Activated T-cell treated with anti-CD3 and anti-CD28 coated beads, Interleukin-2, amount 50 U/mL, for 4 hours (primary cell): ENCODE data around the gene TYRP1. TPM values are rescaled to one million over a fixed set of nuclear protein-coding genes. Genes with fewer than 3 reads are reported as not detected.

Source experiments
- ATAC-seq, 2 donors: fragments of 200-7000 bp; cut with Tn5 transposase; one replicate each; pipeline ENCODE4 v1.10.0; 2021
- DNase-seq: peaks from one replicate; pipeline ENCODE4 v3.0.0-alpha.2; 2020
- H3K27me3 Mint-ChIP-seq: one replicate; pipeline ENCODE4 v1.8.0; 2021; ENCODE audit warnings: low read depth, mixed read lengths
- H3K36me3 Mint-ChIP-seq: one replicate; pipeline ENCODE4 v1.8.0; 2022; ENCODE audit warnings: mixed read lengths; ENCODE audit not compliant: insufficient read depth
- H3K4me1 Mint-ChIP-seq: one replicate; pipeline ENCODE4 v1.8.0; 2021; ENCODE audit warnings: low read depth, mixed read lengths
- H3K4me3 Mint-ChIP-seq: one replicate; pipeline ENCODE4 v1.8.0; 2021; ENCODE audit warnings: mild to moderate bottlenecking, moderate library complexity, mixed read lengths
- H3K9me3 Mint-ChIP-seq: one replicate; pipeline ENCODE4 v1.8.0; 2021; ENCODE audit warnings: mixed read lengths
- total RNA-seq, 3 donors: library from RNA; stranded (reverse); gene quantifications; one replicate each; pipeline ENCODE4 v1.2.1, GENCODE V29; 2021

The TYRP1 gene, protein sequence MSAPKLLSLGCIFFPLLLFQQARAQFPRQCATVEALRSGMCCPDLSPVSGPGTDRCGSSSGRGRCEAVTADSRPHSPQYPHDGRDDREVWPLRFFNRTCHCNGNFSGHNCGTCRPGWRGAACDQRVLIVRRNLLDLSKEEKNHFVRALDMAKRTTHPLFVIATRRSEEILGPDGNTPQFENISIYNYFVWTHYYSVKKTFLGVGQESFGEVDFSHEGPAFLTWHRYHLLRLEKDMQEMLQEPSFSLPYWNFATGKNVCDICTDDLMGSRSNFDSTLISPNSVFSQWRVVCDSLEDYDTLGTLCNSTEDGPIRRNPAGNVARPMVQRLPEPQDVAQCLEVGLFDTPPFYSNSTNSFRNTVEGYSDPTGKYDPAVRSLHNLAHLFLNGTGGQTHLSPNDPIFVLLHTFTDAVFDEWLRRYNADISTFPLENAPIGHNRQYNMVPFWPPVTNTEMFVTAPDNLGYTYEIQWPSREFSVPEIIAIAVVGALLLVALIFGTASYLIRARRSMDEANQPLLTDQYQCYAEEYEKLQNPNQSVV
- not detected for total RNA-seq

DNA sequence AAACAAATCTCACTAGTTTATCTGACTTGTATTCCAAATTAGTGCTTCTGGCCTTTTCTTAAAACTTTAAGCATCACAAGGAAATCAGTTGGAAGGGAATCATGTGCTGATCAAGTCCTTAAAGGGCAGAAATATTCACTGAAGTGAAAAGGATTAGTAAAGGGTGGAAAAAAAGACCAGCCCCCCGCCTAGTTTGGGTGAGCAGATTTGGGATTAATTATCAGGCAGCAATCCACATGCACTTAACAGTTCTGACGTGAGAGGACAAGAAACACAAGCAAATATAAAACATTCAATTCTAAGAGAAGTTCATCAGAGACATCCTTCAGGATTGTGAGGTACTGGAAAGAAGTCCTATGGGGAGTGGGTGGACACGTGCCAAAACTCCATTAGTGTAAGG lies at the start of gene TYRP1:
TSS of gene TYRP1 (plus strand) at position 245 of the 400 bp plus-strand sequence. CDS start 612 bp downstream, outside the sequence.
- H3K4me3 Mint-ChIP-seq: no peak within 1 kb of the TSS
- H3K9me3 Mint-ChIP-seq: peaks cover 15% of the 10 kb centered on the region
- H3K4me1 Mint-ChIP-seq: no peaks in the 10 kb centered on the region
- DNase-seq: no peak
- no peaks in the 10 kb centered on the region for H3K27me3 Mint-ChIP-seq
- H3K36me3 Mint-ChIP-seq: no peaks in the 10 kb centered on the region
- ATAC-seq: no peak

DNA sequence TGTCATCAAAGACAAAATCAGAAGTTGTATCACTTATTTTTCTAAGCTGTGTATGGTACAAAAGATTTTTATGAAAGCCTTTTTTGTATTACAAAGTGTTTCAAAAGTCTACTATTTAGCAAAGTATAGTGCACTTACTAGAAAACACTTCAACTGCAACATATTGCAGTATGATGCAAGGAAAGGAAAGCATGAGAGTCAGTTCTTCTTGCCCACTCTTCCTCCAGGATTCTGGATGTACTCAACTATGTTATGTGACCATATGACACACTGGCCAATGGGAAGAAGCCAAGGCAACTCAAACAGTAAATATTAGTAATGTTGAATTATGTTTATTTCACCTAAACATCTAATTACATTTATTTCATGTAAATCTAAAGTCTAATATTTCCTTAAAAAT lies 49.5 kb upstream of the TYRP1 start:
- H3K36me3 Mint-ChIP-seq: no peaks in the 10 kb centered on the region
- ATAC-seq (no peak), DNase-seq (no peak)
- H3K4me3 Mint-ChIP-seq: no peak overlapping the region
- peaks cover 21% of the 10 kb centered on the region for H3K9me3 Mint-ChIP-seq
- H3K4me1 Mint-ChIP-seq: no peaks in the 10 kb centered on the region
- no peaks in the 10 kb centered on the region for H3K27me3 Mint-ChIP-seq

DNA sequence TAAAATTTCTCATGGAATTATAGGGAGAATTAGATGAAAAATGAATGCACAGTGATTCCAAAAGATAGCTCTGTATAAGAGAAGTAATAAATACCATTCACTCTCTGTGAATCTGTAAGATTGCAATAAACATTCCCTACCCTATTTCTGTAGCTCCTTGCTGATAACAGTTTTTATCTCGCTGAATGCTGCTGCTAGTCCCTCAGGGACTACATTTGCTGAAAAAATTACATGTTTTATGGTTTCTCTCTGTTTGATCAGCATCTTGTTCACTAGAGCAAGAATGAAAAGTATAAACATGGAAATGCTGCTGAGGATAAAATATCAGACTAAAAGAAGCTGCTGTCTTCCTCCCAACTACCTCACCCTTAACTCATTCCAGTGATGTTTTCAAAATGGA lies 44.3 kb upstream of the TYRP1 start:
- H3K36me3 Mint-ChIP-seq: no peaks in the 10 kb centered on the region
- no peaks in the 10 kb centered on the region for H3K27me3 Mint-ChIP-seq
- no peak overlapping the region for H3K4me3 Mint-ChIP-seq
- peaks cover 11% of the 10 kb centered on the region for H3K9me3 Mint-ChIP-seq
- no peak for DNase-seq
- no peak for ATAC-seq
- H3K4me1 Mint-ChIP-seq: no peaks in the 10 kb centered on the region

DNA sequence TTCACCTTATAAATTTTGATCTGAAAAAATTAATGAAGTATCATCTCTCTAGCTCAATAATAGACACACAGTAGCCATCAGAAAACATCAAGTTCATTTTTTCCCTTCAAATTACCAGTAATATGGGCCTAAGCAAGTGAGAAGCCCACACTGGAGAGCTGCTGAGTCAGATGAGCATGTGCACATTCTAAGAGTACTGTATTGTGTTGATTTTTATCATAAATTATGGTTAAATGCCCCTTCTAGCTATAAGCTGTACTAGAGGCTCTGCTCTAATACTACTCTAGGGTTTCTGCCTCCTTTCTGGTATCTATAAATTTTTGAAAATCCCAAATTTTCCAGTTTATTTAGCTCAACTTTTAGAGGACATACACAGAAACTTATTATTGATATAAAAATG lies 42.1 kb upstream of the TYRP1 start:
- Mint-ChIP-seq H3K36me3 (no peaks in the 10 kb centered on the region), H3K4me1 (no peaks in the 10 kb centered on the region), H3K4me3 (no peak overlapping the region), H3K9me3 (peaks cover 14% of the 10 kb centered on the region), H3K27me3 (no peaks in the 10 kb centered on the region)
- ATAC-seq (no peak), DNase-seq (no peak)

DNA sequence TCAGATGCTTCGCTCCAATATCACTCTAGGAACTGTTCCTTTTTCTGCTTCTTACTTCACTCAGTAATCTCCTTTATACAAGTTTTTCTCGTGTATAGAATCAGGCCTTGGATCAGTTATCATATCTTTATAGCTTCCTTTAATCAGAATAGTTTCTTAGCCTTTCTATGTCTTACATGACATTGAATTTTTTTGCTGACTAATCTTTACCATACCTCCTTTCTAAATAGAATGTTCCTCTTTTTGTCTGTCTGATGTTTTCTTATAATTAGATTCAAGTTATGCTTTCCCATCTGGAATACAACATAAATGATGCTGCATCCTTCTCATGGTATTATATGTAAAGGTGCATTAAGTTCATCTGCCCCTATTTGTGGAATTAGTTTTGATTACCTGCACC lies 40.2 kb upstream of the TYRP1 start:
- H3K27me3 Mint-ChIP-seq: no peaks in the 10 kb centered on the region
- H3K4me1 Mint-ChIP-seq: no peaks in the 10 kb centered on the region
- no peaks in the 10 kb centered on the region for H3K36me3 Mint-ChIP-seq
- no peak overlapping the region for H3K4me3 Mint-ChIP-seq
- DNase-seq (no peak), ATAC-seq (no peak)
- H3K9me3 Mint-ChIP-seq: peaks cover 6% of the 10 kb centered on the region

DNA sequence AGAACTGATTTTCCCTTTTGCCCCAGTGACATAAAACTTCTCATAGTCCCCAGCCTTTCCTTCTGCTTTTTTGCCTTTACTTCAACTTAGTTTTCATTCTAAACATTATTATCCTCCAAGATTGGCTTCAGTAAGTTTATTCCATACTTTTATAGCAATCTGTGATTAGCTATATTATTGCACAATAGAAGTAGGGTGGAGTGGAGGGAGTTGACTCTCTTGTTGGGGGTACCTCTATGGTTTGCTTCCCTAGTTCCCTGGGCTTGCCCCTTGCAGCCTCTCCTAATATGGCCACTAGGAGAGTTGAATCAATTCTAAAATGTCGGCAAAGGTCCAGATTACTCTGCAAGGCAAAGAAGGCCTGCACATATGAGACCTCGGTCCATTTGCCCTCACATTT lies 36.4 kb upstream of the TYRP1 start:
- ATAC-seq: no peak
- Mint-ChIP-seq H3K36me3 (no peaks in the 10 kb centered on the region), H3K9me3 (peaks cover 22% of the 10 kb centered on the region), H3K4me3 (no peak overlapping the region), H3K27me3 (no peaks in the 10 kb centered on the region), H3K4me1 (no peaks in the 10 kb centered on the region)
- DNase-seq: no peak

DNA sequence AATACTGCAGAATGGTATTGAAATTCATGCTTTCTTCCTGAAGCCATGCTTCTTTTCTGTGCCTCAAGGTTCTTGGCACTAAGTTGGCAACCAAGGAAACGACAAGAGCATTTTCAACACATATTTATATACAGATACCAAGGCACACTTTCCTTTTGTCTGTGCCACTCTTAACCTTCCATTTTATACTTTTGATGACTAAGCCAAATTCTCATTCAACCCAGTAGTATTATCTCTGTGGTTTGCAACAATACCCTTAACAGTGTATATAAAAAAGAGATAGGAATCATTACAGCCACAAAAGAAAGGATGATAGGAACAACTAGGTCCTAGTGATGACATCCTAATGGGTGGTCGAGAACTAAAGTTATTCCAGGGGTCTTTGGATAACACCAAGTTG lies 36.0 kb upstream of the TYRP1 start:
- H3K4me1 Mint-ChIP-seq: no peaks in the 10 kb centered on the region
- no peak overlapping the region for H3K4me3 Mint-ChIP-seq

DNA sequence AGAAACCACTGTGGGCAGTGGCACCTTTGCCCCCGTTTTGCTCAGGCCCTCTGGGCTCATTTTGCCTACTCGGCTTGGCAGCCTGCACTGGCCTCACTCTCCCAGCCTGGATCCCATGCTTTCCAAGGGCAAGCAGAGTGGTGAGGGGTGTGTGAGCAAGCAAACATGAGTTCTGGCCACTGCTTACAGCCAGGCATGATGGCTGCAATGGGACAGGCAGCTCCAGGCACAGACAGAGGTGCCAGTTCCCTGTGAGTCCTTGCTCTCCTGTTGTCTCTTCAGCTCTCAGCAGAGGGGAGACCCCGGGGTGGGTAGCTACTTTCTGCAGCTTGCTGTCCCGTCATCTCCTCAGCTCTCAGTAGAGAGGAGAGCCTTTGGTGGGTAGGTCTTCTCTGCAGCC lies 35.2 kb upstream of the TYRP1 start:
- Mint-ChIP-seq H3K27me3 (no peaks in the 10 kb centered on the region), H3K4me3 (no peak overlapping the region), H3K4me1 (no peaks in the 10 kb centered on the region), H3K36me3 (no peaks in the 10 kb centered on the region), H3K9me3 (peaks cover 26% of the 10 kb centered on the region)
- no peak for ATAC-seq
- no peak for DNase-seq

More for the DNA sequence above, 36.0 kb upstream of the TYRP1 start:
- Mint-ChIP-seq H3K9me3 (peaks cover 22% of the 10 kb centered on the region), H3K36me3 (no peaks in the 10 kb centered on the region), H3K27me3 (no peaks in the 10 kb centered on the region)
- no peak for ATAC-seq
- no peak for DNase-seq

DNA sequence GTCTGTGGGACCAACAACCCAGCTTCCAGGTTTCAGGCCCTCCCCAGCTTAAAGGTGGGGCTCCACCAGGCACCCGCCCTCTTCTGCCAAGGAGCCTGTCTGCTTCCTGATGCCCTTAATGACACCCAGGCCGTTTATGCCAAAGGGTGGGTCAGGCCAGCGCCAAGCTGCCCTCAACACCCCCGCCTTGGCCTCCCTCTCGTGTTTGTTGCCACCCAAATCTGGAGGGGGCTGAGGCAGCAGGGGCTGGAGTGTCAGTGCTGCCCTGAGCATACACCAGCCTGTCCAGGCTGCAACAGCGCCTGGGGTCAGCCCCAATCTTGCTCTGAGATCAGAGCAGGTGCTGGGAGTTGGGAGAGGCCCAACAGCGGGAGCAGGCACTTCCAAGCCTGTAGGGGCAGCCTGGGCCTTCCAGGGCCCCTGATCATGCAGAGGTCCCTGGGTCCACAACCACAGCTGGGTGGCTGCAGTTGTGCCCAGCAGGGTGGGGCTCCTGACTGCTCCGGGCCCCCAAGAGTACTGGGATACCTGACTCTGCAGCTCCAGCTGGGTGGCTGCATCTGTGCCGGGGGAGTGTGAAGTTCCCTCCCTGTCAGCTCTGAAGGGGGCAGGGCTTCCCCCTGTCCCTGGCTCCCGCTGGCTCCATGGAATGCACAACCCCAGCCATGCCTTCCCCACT lies 34.5 kb upstream of the TYRP1 start:
- H3K9me3 Mint-ChIP-seq: peaks cover 32% of the 10 kb centered on the region
- no peaks in the 10 kb centered on the region for H3K36me3 Mint-ChIP-seq
- no peaks in the 10 kb centered on the region for H3K4me1 Mint-ChIP-seq
- H3K4me3 Mint-ChIP-seq: no peak overlapping the region
- DNase-seq (no peak), ATAC-seq (no peak)
- no peaks in the 10 kb centered on the region for H3K27me3 Mint-ChIP-seq

DNA sequence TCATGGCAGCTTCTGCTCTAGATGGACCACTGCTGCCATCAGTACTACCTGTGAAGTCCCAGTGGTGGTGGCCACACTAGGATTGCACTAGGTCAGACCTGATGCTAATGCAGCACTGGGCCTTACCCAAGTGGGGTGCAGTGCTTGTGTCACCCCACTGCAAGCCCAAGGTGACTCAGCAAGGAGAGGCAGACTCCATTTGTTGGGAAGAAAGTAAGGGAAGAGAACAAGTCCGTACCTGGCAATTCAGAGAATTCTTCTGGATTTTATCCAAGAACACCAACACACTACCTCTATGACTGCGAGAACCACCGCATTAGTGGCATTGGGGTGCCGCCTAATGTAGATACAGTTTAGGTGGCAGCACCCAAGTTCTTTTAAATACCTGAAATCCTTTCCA lies 34.0 kb upstream of the TYRP1 start:
- ATAC-seq: no peak

DNA sequence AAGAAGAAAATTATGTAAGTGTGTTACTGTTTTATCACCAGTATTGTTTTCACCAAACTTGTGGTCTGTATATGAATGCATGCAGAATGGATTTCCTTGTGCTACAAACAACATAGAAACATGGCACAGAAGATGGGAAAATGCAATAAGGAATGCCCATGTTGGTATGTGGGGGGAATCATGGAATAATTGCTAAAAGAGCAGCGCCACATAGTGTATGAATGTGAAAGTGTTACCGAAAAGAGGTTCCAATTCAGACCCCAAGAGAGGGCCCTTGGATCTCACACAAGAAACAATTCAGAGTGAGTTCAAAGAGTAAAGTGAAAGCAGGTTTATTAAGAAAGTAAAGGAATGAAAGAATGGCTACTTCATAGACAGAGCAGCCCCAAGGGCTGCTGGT lies 26.4 kb upstream of the TYRP1 start:
- Mint-ChIP-seq H3K27me3 (no peaks in the 10 kb centered on the region), H3K4me1 (no peaks in the 10 kb centered on the region), H3K4me3 (no peak overlapping the region), H3K9me3 (peaks cover 27% of the 10 kb centered on the region), H3K36me3 (no peaks in the 10 kb centered on the region)
- DNase-seq: no peak
- no peak for ATAC-seq

More for the DNA sequence above, 34.0 kb upstream of the TYRP1 start:
- no peaks in the 10 kb centered on the region for H3K27me3 Mint-ChIP-seq
- peaks cover 37% of the 10 kb centered on the region for H3K9me3 Mint-ChIP-seq
- H3K4me3 Mint-ChIP-seq: no peak overlapping the region
- no peaks in the 10 kb centered on the region for H3K4me1 Mint-ChIP-seq
- no peak for DNase-seq
- no peaks in the 10 kb centered on the region for H3K36me3 Mint-ChIP-seq

DNA sequence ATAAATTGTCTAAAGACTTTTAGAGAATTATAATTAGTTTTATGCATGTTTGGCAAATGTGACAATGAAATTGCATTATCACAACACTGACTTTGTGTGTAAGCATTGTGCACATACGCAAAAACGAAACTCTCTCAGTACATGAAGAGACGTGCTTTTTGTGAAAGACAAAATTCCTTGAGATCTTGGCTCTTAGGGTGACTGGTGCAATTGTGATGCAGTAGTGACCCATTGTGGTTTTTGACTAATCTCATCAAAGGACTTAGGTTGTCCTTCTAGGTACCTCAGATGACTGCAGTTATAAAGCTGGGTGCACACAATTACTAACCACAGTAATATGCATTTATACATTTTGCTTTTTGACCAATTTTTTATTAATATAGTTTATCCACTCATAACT lies 25.3 kb upstream of the TYRP1 start:
- Mint-ChIP-seq H3K4me1 (no peaks in the 10 kb centered on the region), H3K4me3 (no peak overlapping the region), H3K27me3 (no peaks in the 10 kb centered on the region), H3K36me3 (no peaks in the 10 kb centered on the region), H3K9me3 (peaks cover 24% of the 10 kb centered on the region)
- DNase-seq (no peak), ATAC-seq (no peak)

DNA sequence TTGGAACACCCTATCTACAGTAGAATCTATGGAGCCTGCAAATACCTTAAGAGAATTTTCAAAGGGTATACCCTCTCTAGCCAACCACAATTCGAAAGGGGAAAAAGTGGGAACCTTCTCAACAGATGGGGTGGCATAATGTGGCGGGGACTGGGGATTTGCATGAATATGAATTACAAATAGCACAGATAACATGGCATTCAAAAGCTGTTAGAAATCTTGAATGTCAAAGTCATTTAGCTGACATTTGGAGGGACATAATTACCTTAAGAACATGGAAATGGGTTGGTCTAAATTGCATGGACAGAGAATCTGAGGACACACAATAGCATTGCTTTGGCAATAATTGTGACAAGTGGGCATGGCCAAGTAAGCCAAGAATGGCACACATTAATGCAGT lies 23.2 kb upstream of the TYRP1 start:
- no peak for ATAC-seq
- H3K9me3 Mint-ChIP-seq: peaks cover 9% of the 10 kb centered on the region
- no peaks in the 10 kb centered on the region for H3K27me3 Mint-ChIP-seq
- DNase-seq: no peak
- no peaks in the 10 kb centered on the region for H3K4me1 Mint-ChIP-seq
- H3K4me3 Mint-ChIP-seq: no peak overlapping the region
- H3K36me3 Mint-ChIP-seq: no peaks in the 10 kb centered on the region

DNA sequence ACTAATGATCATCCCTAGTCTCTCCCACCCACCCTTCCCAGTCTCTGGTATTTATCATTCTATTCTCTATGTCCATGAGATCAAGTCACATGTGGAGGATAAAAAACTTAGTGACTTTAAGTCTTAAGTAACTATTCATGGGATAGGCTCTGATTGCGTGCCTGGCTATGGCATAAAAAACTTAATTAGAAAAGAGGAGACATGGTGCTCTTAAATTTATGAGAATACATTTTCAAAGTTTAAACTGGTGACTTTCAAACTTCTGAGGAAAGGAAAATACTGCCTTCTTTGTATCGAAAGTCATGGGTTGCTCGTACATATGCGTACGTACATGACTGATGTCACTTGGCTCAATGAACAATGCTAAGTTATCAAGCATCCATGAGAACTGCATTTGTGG lies 18.2 kb upstream of the TYRP1 start:
- no peaks in the 10 kb centered on the region for H3K4me1 Mint-ChIP-seq
- H3K9me3 Mint-ChIP-seq: peaks cover 6% of the 10 kb centered on the region
- H3K4me3 Mint-ChIP-seq: no peak overlapping the region
- no peaks in the 10 kb centered on the region for H3K36me3 Mint-ChIP-seq
- ATAC-seq (no peak), DNase-seq (no peak)
- H3K27me3 Mint-ChIP-seq: no peaks in the 10 kb centered on the region
